ENCODE results near the gene TMIGD2. TPM values are rescaled to one million over a fixed set of nuclear protein-coding genes. Genes with fewer than 3 reads are reported as not detected.

TMIGD2 gene
- polyA plus RNA-seq, 1 donor from 2014 or later = not detected

DNA sequence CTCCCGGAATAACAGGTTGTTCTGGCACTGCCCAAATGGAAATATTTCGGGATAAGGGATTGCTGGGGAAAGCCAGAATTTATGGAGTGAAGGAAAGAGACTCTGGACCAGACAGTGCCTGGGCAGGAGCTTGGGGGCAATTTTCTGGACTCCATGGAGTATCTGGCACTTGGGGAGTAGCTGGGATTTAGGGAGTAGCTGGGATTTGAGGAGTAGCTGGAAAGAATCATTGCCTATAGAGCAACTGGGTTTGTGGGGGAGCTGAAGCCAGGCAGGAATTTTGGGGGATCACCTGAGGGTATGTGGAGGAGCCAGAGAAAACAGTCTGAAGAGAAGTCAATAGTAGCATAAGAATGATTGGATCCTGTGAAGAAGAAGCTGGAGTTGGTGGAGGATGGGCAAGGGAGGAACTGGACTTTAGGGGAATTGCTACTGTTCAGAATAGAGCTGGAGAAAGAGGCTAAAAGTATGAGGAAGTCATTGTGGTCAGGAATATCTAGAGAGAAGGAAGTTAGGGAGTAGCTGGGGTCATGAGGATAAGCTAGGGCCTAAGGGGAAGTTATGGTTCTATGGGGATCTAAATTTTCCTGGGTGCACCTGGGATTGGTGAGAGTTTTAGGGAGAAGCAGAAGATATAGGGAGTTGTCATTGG lies 17.0 kb upstream of the TMIGD2 start:
- no peak for TF ChIP-seq POLR2AphosphoS5 (IDR thresholded peaks at IDR 0.05)
- no peak for TF ChIP-seq EP300 (conservative IDR thresholded peaks at IDR 0.05; ENCODE audit: poor library complexity, severe bottlenecking)
- TF ChIP-seq MXI1 (conservative IDR thresholded peaks at IDR 0.05; ENCODE audit: poor library complexity, severe bottlenecking) = no peak
- TF ChIP-seq SMC3 (conservative IDR thresholded peaks at IDR 0.05; ENCODE audit: poor library complexity) = no peak
- TF ChIP-seq, protein P1, sequence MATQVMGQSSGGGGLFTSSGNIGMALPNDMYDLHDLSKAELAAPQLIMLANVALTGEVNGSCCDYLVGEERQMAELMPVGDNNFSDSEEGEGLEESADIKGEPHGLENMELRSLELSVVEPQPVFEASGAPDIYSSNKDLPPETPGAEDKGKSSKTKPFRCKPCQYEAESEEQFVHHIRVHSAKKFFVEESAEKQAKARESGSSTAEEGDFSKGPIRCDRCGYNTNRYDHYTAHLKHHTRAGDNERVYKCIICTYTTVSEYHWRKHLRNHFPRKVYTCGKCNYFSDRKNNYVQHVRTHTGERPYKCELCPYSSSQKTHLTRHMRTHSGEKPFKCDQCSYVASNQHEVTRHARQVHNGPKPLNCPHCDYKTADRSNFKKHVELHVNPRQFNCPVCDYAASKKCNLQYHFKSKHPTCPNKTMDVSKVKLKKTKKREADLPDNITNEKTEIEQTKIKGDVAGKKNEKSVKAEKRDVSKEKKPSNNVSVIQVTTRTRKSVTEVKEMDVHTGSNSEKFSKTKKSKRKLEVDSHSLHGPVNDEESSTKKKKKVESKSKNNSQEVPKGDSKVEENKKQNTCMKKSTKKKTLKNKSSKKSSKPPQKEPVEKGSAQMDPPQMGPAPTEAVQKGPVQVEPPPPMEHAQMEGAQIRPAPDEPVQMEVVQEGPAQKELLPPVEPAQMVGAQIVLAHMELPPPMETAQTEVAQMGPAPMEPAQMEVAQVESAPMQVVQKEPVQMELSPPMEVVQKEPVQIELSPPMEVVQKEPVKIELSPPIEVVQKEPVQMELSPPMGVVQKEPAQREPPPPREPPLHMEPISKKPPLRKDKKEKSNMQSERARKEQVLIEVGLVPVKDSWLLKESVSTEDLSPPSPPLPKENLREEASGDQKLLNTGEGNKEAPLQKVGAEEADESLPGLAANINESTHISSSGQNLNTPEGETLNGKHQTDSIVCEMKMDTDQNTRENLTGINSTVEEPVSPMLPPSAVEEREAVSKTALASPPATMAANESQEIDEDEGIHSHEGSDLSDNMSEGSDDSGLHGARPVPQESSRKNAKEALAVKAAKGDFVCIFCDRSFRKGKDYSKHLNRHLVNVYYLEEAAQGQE (IDR thresholded peaks at IDR 0.05; ENCODE audit: borderline replicate concordance) = no peak
- no peak for TF ChIP-seq TAF1 (IDR thresholded peaks at IDR 0.05; ENCODE audit: low read depth)
- no peak for TF ChIP-seq RAD21 (conservative IDR thresholded peaks at IDR 0.05)
- Histone ChIP-seq H3K9ac (ENCODE audit: low read length) (no peak overlapping the region), H2AFZ (ENCODE audit: low read depth, low read length) (no peak overlapping the region), H3K27me3 (ENCODE audit: insufficient read depth, low read depth, low read length) (no peaks in the 10 kb centered on the region), H3K79me2 (replicated peaks; ENCODE audit: insufficient read depth, low read length) (no peaks in the 10 kb centered on the region), H3K9me3 (ENCODE audit: low read length) (no peaks in the 10 kb centered on the region), H3K27ac (ENCODE audit: low read length) (no peak overlapping the region), H3K9me2 (ENCODE audit: insufficient read depth, low read length) (no peaks in the 10 kb centered on the region), H3K4me2 (ENCODE audit: low read length) (no peak overlapping the region), H3F3A (ENCODE audit: insufficient read depth, low read length, poor library complexity, severe bottlenecking) (no peaks in the 10 kb centered on the region), H4K20me1 (ENCODE audit: insufficient read depth) (no peaks in the 10 kb centered on the region), H3K36me3 (ENCODE audit: insufficient read depth, low read length) (peaks cover 10% of the 10 kb centered on the region), H3K4me3 (ENCODE audit: low read length) (no peak overlapping the region)

DNA sequence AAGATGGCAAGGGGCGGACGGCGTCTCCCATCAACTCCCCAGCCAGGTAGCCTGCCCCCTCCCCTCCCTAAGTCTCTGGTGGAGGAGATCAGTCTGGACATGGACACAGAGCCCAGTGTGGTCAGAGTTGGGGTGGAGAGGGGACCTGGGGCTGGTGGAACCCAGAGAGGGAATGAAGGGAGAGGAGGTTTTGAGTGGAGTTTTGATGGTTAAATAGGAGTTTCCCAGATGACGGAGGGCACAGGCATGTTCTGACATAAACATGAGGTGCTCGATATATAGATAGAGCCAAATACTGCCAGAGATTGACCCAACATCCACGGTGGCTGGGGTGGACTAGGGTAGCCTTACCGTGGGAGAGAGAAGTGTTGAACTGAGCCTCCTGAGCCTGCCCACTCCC lies 16.3 kb upstream of the TMIGD2 start:
- no peak overlapping the region for H2AFZ ChIP-seq (ENCODE audit: low read depth, low read length)
- no peaks in the 10 kb centered on the region for H3F3A ChIP-seq (ENCODE audit: insufficient read depth, low read length, poor library complexity, severe bottlenecking)
- H3K27me3 ChIP-seq (ENCODE audit: insufficient read depth, low read depth, low read length) = no peaks in the 10 kb centered on the region
- H3K36me3 ChIP-seq (ENCODE audit: insufficient read depth, low read length) = peaks cover 10% of the 10 kb centered on the region
- H3K27ac ChIP-seq (ENCODE audit: low read length) = no peak overlapping the region
- H3K9ac ChIP-seq (ENCODE audit: low read length) = no peak overlapping the region
- no peaks in the 10 kb centered on the region for H4K20me1 ChIP-seq (ENCODE audit: insufficient read depth)
- H3K9me2 ChIP-seq (ENCODE audit: insufficient read depth, low read length) = no peaks in the 10 kb centered on the region
- TF ChIP-seq, protein P1 (IDR thresholded peaks at IDR 0.05; ENCODE audit: borderline replicate concordance) = no peak
- no peak for TF ChIP-seq EZH2 (IDR thresholded peaks at IDR 0.05; ENCODE audit: borderline replicate concordance, insufficient read depth, low read length, poor library complexity, severe bottlenecking)
- no peak for TF ChIP-seq SMC3 (conservative IDR thresholded peaks at IDR 0.05; ENCODE audit: poor library complexity)
- no peak for TF ChIP-seq RAD21 (conservative IDR thresholded peaks at IDR 0.05)
- no peak for TF ChIP-seq TAF1 (IDR thresholded peaks at IDR 0.05; ENCODE audit: low read depth)
- TF ChIP-seq, protein P2, sequence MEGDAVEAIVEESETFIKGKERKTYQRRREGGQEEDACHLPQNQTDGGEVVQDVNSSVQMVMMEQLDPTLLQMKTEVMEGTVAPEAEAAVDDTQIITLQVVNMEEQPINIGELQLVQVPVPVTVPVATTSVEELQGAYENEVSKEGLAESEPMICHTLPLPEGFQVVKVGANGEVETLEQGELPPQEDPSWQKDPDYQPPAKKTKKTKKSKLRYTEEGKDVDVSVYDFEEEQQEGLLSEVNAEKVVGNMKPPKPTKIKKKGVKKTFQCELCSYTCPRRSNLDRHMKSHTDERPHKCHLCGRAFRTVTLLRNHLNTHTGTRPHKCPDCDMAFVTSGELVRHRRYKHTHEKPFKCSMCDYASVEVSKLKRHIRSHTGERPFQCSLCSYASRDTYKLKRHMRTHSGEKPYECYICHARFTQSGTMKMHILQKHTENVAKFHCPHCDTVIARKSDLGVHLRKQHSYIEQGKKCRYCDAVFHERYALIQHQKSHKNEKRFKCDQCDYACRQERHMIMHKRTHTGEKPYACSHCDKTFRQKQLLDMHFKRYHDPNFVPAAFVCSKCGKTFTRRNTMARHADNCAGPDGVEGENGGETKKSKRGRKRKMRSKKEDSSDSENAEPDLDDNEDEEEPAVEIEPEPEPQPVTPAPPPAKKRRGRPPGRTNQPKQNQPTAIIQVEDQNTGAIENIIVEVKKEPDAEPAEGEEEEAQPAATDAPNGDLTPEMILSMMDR (IDR thresholded peaks at IDR 0.05; ENCODE audit: poor library complexity, severe bottlenecking) = no peak
- TF ChIP-seq POLR2AphosphoS5 (IDR thresholded peaks at IDR 0.05) = no peak
- no peak for TF ChIP-seq EP300 (conservative IDR thresholded peaks at IDR 0.05; ENCODE audit: poor library complexity, severe bottlenecking)
- TF ChIP-seq MXI1 (conservative IDR thresholded peaks at IDR 0.05; ENCODE audit: poor library complexity, severe bottlenecking) = no peak
- H3K4me3 ChIP-seq (ENCODE audit: low read length) = no peak overlapping the region
- no peaks in the 10 kb centered on the region for H3K9me3 ChIP-seq (ENCODE audit: low read length)
- H3K4me2 ChIP-seq (ENCODE audit: low read length) = no peak overlapping the region
- H3K79me2 ChIP-seq (replicated peaks; ENCODE audit: insufficient read depth, low read length) = no peaks in the 10 kb centered on the region
